GM04503 (cell line): ENCODE measurements around the gene TEAD4.

ENCODE experiments used
- DNase-seq: peaks from one replicate; pipeline ENCODE4 v3.0.0-alpha.2; 2012; ENCODE audit warnings: low read depth

Gene TEAD4

GRCh38 chr12:3083241-3083920, 124.2 kb downstream of the TEAD4 start:
- no peak for DNase-seq

- no peak for DNase-seq
These were observed 124.7 kb downstream of the TEAD4 start for GRCh38 chr12:3083921-3084347.

GRCh38 chr12:3084742-3085141, 125.5 kb downstream of the TEAD4 start:
- DNase-seq = no peak

- DNase-seq = no peak
These were observed 126.3 kb downstream of the TEAD4 start for GRCh38 chr12:3085341-3086139.

- DNase-seq = no peak
These were observed 127.0 kb downstream of the TEAD4 start for GRCh38 chr12:3086211-3086610.

- DNase-seq = no peak
These were observed 127.6 kb downstream of the TEAD4 start for GRCh38 chr12:3086729-3087323.

GRCh38 chr12:3087758-3088650, 128.8 kb downstream of the TEAD4 start:
- no peak for DNase-seq

GRCh38 chr12:3089588-3089987, 130.4 kb downstream of the TEAD4 start:
- DNase-seq = no peak
